GM12878 (cell line): ENCODE data around the gene KHDRBS1.

Experiments used
- ATF7 ChIP-seq: fragments of 450-650 bp; IDR thresholded peaks from 2 replicates; pipeline ENCODE4 v1.6.1; 2016; ENCODE audit warnings: low read depth, mild to moderate bottlenecking
- BHLHE40 ChIP-seq, 2 experiments: fragments of 450-650 bp in 1 of 2; IDR thresholded peaks; 2 replicates each; pipeline ENCODE4 v1.6.1; 2011 to 2017; ENCODE audit warnings: low read depth in 2 of 2, borderline replicate concordance in 1 of 2, improper control_type of control experiment in 1 of 2, low read length in 1 of 2, mild to moderate bottlenecking in 1 of 2
- FOXK2 ChIP-seq: fragments of 450-650 bp; IDR thresholded peaks from 2 replicates; pipeline ENCODE4 v1.6.1; 2017; ENCODE audit warnings: mild to moderate bottlenecking, moderate library complexity
- NBN ChIP-seq: fragments of 450-650 bp; IDR thresholded peaks from 2 replicates; pipeline ENCODE4 v1.6.1; 2016
- POLR2AphosphoS5 ChIP-seq: IDR thresholded peaks from 2 replicates; pipeline ENCODE4 v1.6.1; 2011; ENCODE audit warnings: mild to moderate bottlenecking, low read length, inconsistent platforms
- SMC3 ChIP-seq: IDR thresholded peaks from 2 replicates; pipeline ENCODE4 v1.6.1; 2011; ENCODE audit warnings: low read length, improper control_type of control experiment, borderline replicate concordance
- TBL1XR1 ChIP-seq: IDR thresholded peaks from 2 replicates; pipeline ENCODE4 v1.6.1; 2012; ENCODE audit warnings: low read depth, low read length, improper control_type of control experiment
- TCF12 ChIP-seq: IDR thresholded peaks from 2 replicates; pipeline ENCODE4 v1.6.1; 2011; ENCODE audit warnings: low read depth, mild to moderate bottlenecking, low read length
- TF ChIP-seq, protein P1 (sequence below), 3 experiments: IDR thresholded peaks in 2 of 3; conservative IDR thresholded peaks in 1 of 3; 2 replicates each; pipeline ENCODE4 v1.5.1; 2011; ENCODE audit warnings: low read depth in 3 of 3, low read length in 3 of 3, mild to moderate bottlenecking in 3 of 3, control low read depth in 2 of 3, moderate library complexity in 2 of 3, inconsistent platforms in 1 of 3, mixed read lengths in 1 of 3; ENCODE audit not compliant: control insufficient read depth in 2 of 3, insufficient read depth in 1 of 3; ENCODE audit errors: extremely low read depth in 1 of 3
- TF ChIP-seq, protein P2 (sequence below): IDR thresholded peaks from 2 replicates; pipeline ENCODE4 v1.6.1; 2011; ENCODE audit warnings: borderline replicate concordance, low read depth, mild to moderate bottlenecking, moderate library complexity, mixed read lengths, low read length; ENCODE audit not compliant: insufficient read depth; ENCODE audit errors: extremely low read length
- TF ChIP-seq, protein P3 (sequence below): IDR thresholded peaks from 2 replicates; pipeline ENCODE4 v1.6.1; 2012; ENCODE audit warnings: low read depth, low read length, improper control_type of control experiment
- TF ChIP-seq, protein P4 (sequence below): fragments of 450-650 bp; formaldehyde crosslinking; IDR thresholded peaks from 2 replicates; pipeline ENCODE4 v1.4.0; 2022; ENCODE audit warnings: mild to moderate bottlenecking, moderate library complexity

DNA sequence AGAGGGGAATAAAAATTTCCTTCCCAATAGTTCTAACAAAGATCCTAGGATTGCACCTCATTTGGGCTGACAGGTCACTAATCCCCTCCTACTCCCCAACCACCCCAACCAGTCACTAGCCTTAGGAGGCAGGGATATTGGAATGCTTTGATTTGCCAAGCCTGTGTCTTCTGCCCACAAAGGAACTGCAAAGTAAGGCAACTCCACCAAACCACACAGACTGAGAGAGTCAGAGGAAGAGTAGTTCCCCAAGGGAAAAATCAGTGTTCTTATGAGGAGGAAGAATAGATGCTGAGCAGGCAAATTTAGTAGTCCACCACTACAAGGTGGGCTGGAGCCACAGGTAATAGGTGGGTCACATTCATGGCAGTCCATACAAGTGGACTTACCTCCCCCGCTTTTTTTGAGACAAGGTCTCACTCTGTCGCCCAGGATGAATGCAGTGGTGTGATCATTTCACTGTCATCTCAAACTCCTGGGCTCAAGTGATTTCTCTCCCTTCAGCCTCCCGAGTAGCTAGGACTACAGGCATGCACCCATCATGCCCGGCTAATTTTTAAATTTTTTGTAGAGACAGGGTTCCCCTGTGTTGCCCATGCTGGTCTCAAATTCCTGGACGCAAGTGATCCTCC, 55.4 kb downstream of the KHDRBS1 start:
- TF ChIP-seq FOXK2 (no peak), TCF12 (no peak), BHLHE40 (IDR thresholded peaks at IDR 0.05; ENCODE audit: borderline replicate concordance in 1 of 2, low read depth in 2 of 2, low read length in 1 of 2) (no peak), TBL1XR1 (no peak), SMC3 (no peak), POLR2AphosphoS5 (no peak), ATF7 (no peak), NBN (no peak)
- TF ChIP-seq, protein P1, sequence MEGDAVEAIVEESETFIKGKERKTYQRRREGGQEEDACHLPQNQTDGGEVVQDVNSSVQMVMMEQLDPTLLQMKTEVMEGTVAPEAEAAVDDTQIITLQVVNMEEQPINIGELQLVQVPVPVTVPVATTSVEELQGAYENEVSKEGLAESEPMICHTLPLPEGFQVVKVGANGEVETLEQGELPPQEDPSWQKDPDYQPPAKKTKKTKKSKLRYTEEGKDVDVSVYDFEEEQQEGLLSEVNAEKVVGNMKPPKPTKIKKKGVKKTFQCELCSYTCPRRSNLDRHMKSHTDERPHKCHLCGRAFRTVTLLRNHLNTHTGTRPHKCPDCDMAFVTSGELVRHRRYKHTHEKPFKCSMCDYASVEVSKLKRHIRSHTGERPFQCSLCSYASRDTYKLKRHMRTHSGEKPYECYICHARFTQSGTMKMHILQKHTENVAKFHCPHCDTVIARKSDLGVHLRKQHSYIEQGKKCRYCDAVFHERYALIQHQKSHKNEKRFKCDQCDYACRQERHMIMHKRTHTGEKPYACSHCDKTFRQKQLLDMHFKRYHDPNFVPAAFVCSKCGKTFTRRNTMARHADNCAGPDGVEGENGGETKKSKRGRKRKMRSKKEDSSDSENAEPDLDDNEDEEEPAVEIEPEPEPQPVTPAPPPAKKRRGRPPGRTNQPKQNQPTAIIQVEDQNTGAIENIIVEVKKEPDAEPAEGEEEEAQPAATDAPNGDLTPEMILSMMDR (IDR thresholded peaks at IDR 0.05 in 2 of 3, conservative IDR thresholded peaks at IDR 0.05 in 1 of 3; ENCODE audit: control insufficient read depth in 2 of 3, extremely low read depth in 1 of 3, insufficient read depth in 1 of 3, low read depth in 3 of 3, low read length in 3 of 3) = no peak
- TF ChIP-seq, protein P2, sequence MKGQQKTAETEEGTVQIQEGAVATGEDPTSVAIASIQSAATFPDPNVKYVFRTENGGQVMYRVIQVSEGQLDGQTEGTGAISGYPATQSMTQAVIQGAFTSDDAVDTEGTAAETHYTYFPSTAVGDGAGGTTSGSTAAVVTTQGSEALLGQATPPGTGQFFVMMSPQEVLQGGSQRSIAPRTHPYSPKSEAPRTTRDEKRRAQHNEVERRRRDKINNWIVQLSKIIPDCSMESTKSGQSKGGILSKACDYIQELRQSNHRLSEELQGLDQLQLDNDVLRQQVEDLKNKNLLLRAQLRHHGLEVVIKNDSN = no peak
- TF ChIP-seq, protein P3, sequence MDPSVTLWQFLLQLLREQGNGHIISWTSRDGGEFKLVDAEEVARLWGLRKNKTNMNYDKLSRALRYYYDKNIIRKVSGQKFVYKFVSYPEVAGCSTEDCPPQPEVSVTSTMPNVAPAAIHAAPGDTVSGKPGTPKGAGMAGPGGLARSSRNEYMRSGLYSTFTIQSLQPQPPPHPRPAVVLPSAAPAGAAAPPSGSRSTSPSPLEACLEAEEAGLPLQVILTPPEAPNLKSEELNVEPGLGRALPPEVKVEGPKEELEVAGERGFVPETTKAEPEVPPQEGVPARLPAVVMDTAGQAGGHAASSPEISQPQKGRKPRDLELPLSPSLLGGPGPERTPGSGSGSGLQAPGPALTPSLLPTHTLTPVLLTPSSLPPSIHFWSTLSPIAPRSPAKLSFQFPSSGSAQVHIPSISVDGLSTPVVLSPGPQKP = no peak
- TF ChIP-seq, protein P4, sequence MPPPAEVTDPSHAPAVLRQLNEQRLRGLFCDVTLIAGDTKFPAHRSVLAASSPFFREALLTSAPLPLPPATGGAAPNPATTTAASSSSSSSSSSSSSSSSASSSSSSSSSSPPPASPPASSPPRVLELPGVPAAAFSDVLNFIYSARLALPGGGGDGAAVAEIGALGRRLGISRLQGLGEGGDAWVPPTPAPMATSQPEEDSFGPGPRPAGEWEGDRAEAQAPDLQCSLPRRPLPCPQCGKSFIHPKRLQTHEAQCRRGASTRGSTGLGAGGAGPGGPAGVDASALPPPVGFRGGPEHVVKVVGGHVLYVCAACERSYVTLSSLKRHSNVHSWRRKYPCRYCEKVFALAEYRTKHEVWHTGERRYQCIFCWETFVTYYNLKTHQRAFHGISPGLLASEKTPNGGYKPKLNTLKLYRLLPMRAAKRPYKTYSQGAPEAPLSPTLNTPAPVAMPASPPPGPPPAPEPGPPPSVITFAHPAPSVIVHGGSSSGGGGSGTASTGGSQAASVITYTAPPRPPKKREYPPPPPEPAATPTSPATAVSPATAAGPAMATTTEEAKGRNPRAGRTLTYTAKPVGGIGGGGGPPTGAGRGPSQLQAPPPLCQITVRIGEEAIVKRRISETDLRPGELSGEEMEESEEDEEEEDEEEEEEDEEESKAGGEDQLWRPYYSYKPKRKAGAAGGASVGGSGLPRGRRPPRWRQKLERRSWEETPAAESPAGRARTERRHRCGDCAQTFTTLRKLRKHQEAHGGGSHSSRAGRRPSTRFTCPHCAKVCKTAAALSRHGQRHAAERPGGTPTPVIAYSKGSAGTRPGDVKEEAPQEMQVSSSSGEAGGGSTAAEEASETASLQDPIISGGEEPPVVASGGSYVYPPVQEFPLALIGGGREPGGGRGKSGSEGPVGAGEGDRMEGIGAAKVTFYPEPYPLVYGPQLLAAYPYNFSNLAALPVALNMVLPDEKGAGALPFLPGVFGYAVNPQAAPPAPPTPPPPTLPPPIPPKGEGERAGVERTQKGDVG (CRISPR knock-in tag) = no peak
